ENCODE data around the gene SLC7A4.

Gene SLC7A4

DNA sequence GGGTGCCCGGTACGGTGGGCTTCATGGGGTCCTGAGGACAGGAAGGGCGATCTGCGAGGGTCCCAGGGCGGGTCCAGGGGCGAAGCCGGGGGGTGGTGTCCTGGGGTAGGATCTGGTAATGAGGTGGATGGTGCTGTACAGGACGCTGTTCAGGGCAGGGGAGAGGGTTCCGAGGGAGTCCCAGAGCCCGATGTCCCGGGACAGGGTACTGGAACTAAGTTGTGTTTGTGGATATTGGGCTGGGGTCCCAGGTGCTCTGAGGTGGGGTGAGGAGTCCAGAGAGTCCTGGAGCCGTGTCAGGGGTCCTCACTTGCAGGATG is 49.8 kb downstream of the SLC7A4 start:
- no peak for DNase-seq

DNA sequence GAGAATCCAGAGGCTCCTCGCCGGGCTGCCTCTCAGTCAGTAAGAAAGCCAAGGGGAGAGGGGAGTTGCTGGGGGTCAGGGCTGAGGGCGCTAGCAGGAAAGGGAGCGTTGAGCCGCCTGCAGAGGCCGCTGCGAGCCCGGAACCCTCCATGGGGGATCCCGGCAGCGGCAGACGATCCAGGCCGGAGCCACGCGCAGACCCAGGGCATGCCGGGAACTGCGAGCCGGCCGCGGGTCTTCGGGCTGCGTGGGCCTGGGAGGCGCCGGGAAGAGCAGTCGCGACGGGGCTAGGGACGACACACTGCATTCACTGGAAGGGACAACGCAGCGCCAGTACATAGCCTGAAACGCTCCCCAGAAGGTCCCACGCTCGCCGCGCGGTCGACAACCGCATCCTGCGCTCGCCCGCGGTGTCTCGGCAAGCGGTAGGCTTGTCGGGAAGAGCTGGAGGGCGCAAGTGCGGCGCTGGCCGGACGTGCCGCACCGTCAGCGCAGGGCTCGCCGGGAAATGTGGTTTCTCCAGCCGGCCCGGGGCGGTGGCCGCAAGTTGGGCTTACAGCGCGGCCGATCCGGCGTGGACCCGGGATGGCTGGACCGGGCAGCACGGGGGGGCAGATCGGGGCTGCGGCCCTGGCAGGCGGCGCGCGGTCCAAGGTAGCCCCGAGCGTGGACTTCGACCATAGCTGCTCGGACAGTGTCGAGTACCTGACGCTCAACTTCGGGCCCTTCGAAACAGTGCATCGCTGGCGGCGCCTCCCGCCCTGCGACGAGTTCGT is 50.4 kb downstream of the SLC7A4 start, which contains the start of gene LZTR1:
Gene LZTR1 (plus strand): TSS at position 511 of the 776 bp plus-strand sequence. CDS start 75 bp downstream, at position 586.
- DNase-seq: peak; percentile 62

DNA sequence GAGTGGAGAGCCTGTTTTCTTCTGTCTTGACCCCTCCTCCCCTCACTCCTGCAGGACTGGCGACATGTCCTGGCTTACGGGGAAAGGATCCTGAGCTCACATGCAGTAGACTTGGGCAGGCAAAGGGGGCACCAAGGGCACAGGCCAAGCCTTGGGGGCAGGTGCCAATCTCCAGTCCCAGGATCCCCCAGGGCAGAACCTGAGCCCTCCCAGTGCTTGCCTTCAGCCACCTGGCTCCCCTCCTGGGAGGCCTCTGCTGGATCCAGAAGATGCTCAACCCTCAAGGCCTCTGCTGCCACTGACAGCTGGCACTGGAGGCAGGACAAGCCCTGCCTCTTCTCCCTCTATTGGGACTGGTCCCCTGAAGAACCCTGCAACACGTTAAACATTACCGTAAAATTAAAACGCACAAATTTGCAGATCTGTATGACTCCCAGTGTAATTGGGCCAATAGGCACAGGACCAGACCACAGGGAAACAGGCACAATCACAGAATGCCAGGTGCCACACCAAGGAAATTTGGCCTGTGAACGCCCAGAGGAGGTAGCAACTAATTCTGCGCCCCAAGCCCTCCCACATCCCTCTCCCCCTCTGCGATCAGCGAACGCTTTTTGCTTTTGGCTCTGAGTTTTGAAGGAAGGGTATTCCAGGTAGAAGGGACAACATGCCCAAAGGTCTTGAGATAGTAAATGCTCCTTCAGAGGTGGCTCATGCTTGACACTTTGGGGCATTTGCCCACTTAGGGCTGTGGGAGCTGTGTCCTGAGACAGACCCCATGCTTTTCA is 51.2 kb downstream of the SLC7A4 start:
- no peak for DNase-seq

DNA sequence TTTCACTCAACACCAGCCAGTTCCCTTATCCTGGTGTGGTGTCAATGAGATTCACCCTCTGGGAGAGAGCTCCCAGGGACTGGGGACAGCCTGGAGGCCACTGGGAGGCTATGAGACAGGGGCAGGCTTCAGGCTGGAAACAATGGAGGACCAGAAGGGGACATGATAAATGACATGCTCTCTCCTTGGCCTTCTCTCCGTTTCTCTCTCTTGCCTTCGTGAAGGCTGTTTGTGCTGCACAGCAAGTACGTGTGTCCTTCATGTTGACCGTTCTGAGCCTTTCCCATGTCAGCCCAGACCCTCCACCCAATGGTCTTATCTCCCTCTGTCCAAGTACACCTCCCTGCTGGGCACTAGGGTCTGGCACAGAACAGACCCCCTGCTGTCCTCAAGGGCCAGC is 51.8 kb downstream of the SLC7A4 start:
- DNase-seq: no peak

DNA sequence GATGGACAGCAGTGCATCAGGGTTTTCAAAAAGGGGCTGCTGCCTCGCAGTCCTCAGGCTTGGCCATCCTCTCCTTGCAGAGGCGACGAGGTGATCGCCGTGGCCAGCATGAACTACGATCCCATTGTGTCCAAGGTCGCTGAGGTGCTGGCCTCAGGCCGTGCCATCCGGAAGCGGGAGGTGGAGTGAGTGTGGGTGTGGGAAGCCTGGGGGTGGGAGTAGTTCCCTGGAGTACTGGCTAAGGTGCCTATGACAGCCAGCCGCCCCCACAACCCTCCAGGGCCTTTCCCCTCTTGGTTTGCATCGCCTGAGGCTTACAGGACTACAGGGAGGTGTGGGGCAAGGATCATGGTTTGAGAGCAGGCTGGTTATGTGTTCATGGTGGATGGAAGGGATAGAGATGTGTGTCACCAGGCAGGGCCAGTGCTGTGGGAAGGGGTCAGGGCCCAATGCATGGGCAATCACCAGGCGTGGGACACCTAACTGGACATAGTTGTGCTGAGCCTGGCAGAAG is 52.4 kb downstream of the SLC7A4 start:
- DNase-seq: no peak

DNA sequence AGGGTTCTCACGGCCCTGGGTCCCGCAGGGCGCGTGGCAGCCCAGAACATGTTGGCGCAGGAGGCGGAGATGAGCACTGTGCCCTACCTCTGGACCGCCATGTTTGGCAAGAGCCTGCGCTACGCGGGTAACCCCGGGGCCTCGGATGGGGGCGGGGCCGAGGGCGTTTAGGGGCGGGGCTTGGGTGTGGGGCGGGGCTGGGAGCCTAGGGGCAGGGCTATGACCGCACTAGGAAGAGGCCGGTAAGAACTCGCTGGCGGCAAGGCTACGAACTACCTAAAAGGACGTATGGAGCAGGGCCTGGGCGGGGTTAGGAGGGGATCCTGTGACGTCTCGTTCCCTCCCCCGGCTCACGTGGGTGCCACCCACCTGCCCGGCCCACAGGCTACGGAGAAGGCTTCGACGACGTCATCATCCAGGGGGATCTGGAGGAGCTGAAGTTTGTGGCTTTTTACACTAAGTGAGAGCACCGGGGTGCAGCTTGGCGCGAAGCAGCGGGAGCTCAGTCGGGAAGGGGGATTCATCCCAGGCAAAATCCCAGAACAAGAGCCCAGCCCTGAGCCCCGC is 53.0 kb downstream of the SLC7A4 start:
- peak; percentile 74 for DNase-seq

Data from CD4-positive, alpha-beta T cell treated with Interleukin-17A for 1 hour (primary cell).